Measurements from ENCODE around the gene SPDYC. TPM values are rescaled to one million over a fixed set of nuclear protein-coding genes. Genes with fewer than 3 reads are reported as not detected.
A peak's percentile ranks its signal among the peaks of the same experiment; 100 is the strongest.

The SPDYC gene
- total and polyA plus RNA-seq, 2 experiments from 2014 or later: 0.27 TPM; not detected in 1

DNA sequence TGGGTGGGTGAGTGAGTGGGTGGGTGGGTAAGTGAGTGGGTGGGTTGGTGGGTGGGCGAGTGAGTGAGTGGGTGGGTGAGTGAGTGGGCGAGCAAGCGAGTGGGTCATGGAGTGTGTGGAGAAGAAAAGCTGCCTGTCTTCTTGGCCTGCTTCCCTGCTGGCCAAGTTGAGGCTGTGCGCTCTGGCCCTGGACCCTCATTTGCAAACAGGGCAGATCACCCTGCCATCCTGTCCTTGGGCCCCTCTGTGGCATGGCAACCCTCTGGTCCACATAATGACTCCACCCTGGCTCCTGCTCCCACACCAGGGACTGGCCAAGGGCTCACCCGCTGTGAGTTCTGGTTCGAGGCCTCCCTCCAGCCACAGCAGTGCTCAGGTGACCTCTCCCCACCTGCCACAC lies 46.8 kb downstream of the SPDYC start:
- Mint-ChIP-seq H3K27me3 (ENCODE audit: insufficient read depth, low read depth, poor library complexity) (peaks cover 20% of the 10 kb centered on the region), H3K4me1 (peaks cover 51% of the 10 kb centered on the region), H3K36me3 (ENCODE audit: low read depth) (peaks cover 8% of the 10 kb centered on the region), H3K27ac (0 out of 2 replicates have a peak overlapping the region, but pooled peaks have one; percentile 36), H3K4me3 (no peak overlapping the region), H3K9me3 (no peaks in the 10 kb centered on the region)
- Histone ChIP-seq H2AFZ (no peak overlapping the region), H3K4me1 (ENCODE audit: insufficient read depth) (peaks cover 32% of the 10 kb centered on the region), H3K4me3 (no peak overlapping the region), H3K27me3 (ENCODE audit: insufficient read depth) (no peaks in the 10 kb centered on the region), H3K27ac (ENCODE audit: low read depth) (no peak overlapping the region), H3K9me2 (ENCODE audit: insufficient read depth) (no peaks in the 10 kb centered on the region), H3K79me2 (replicated peaks; ENCODE audit: insufficient read depth) (no peaks in the 10 kb centered on the region), H3K36me3 (ENCODE audit: insufficient read depth) (no peaks in the 10 kb centered on the region), H3K4me2 (no peak overlapping the region), H4K20me1 (replicated peaks; ENCODE audit: insufficient read depth) (no peaks in the 10 kb centered on the region), H3F3A (replicated peaks; ENCODE audit: low read depth) (peaks cover 22% of the 10 kb centered on the region)
- TF ChIP-seq, protein P1, sequence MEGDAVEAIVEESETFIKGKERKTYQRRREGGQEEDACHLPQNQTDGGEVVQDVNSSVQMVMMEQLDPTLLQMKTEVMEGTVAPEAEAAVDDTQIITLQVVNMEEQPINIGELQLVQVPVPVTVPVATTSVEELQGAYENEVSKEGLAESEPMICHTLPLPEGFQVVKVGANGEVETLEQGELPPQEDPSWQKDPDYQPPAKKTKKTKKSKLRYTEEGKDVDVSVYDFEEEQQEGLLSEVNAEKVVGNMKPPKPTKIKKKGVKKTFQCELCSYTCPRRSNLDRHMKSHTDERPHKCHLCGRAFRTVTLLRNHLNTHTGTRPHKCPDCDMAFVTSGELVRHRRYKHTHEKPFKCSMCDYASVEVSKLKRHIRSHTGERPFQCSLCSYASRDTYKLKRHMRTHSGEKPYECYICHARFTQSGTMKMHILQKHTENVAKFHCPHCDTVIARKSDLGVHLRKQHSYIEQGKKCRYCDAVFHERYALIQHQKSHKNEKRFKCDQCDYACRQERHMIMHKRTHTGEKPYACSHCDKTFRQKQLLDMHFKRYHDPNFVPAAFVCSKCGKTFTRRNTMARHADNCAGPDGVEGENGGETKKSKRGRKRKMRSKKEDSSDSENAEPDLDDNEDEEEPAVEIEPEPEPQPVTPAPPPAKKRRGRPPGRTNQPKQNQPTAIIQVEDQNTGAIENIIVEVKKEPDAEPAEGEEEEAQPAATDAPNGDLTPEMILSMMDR (conservative IDR thresholded peaks at IDR 0.05; ENCODE audit: low read depth in 2 of 2): no peak
- TF ChIP-seq, protein P2, sequence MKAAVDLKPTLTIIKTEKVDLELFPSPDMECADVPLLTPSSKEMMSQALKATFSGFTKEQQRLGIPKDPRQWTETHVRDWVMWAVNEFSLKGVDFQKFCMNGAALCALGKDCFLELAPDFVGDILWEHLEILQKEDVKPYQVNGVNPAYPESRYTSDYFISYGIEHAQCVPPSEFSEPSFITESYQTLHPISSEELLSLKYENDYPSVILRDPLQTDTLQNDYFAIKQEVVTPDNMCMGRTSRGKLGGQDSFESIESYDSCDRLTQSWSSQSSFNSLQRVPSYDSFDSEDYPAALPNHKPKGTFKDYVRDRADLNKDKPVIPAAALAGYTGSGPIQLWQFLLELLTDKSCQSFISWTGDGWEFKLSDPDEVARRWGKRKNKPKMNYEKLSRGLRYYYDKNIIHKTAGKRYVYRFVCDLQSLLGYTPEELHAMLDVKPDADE (IDR thresholded peaks at IDR 0.05): no peak
- no peak for TF ChIP-seq ZNF114 (CRISPR knock-in tag; IDR thresholded peaks at IDR 0.05)
- no peak for TF ChIP-seq EZH2phosphoT487 (IDR thresholded peaks at IDR 0.05; ENCODE audit: unreplicated experiment)
- TF ChIP-seq STAT1 (IDR thresholded peaks at IDR 0.05; ENCODE audit: unreplicated experiment): no peak
- no peak for TF ChIP-seq JUNB (IDR thresholded peaks at IDR 0.05; ENCODE audit: unreplicated experiment)
- TF ChIP-seq, protein P3, sequence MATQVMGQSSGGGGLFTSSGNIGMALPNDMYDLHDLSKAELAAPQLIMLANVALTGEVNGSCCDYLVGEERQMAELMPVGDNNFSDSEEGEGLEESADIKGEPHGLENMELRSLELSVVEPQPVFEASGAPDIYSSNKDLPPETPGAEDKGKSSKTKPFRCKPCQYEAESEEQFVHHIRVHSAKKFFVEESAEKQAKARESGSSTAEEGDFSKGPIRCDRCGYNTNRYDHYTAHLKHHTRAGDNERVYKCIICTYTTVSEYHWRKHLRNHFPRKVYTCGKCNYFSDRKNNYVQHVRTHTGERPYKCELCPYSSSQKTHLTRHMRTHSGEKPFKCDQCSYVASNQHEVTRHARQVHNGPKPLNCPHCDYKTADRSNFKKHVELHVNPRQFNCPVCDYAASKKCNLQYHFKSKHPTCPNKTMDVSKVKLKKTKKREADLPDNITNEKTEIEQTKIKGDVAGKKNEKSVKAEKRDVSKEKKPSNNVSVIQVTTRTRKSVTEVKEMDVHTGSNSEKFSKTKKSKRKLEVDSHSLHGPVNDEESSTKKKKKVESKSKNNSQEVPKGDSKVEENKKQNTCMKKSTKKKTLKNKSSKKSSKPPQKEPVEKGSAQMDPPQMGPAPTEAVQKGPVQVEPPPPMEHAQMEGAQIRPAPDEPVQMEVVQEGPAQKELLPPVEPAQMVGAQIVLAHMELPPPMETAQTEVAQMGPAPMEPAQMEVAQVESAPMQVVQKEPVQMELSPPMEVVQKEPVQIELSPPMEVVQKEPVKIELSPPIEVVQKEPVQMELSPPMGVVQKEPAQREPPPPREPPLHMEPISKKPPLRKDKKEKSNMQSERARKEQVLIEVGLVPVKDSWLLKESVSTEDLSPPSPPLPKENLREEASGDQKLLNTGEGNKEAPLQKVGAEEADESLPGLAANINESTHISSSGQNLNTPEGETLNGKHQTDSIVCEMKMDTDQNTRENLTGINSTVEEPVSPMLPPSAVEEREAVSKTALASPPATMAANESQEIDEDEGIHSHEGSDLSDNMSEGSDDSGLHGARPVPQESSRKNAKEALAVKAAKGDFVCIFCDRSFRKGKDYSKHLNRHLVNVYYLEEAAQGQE (IDR thresholded peaks at IDR 0.05; ENCODE audit: unreplicated experiment): no peak
- TF ChIP-seq NANOG (IDR thresholded peaks at IDR 0.05; ENCODE audit: borderline replicate concordance): no peak
- TF ChIP-seq ZNF331 (CRISPR knock-in tag; IDR thresholded peaks at IDR 0.05; ENCODE audit: low read depth): no peak
- no peak for TF ChIP-seq CREB1 (CRISPR knock-in tag; IDR thresholded peaks at IDR 0.05; ENCODE audit: low read depth)
- no peak for TF ChIP-seq POLR2AphosphoS5 (IDR thresholded peaks at IDR 0.05; ENCODE audit: low read depth)
- ATAC-seq (no peak), DNase-seq (ENCODE audit: low spot score) (no peak)
